Activated naive CD4-positive, alpha-beta T cell treated with anti-CD3 and anti-CD28 coated beads, Interleukin-2, amount 50 U/mL, for 24 hours (primary cell): ENCODE results near the gene ZNF630.
"Not testable (repeated sequence)": the region's sequence is repeated elsewhere in the genome, so short reads cannot be mapped to it uniquely, and the experiment has no call there.

Experiments used
- H3K27ac Mint-ChIP-seq: one replicate; pipeline ENCODE4 v1.8.0; 2021; ENCODE audit warnings: mild to moderate bottlenecking, mixed read lengths
- H3K27me3 Mint-ChIP-seq: one replicate; pipeline ENCODE4 v1.8.0; 2021; ENCODE audit warnings: mixed read lengths
- H3K36me3 Mint-ChIP-seq: one replicate; pipeline ENCODE4 v1.8.0; 2021; ENCODE audit warnings: mixed read lengths
- H3K4me1 Mint-ChIP-seq: one replicate; pipeline ENCODE4 v1.8.0; 2021; ENCODE audit warnings: mixed read lengths
- H3K4me3 Mint-ChIP-seq: one replicate; pipeline ENCODE4 v1.8.0; 2021; ENCODE audit warnings: mild to moderate bottlenecking, mixed read lengths
- H3K9me3 Mint-ChIP-seq: one replicate; pipeline ENCODE4 v1.8.0; 2021; ENCODE audit warnings: mixed read lengths

The ZNF630 gene

GRCh38 chrX:48071064-48071985, at the start of gene ZNF630:
Gene ZNF630, minus strand, starts transcription at chrX:48071640. Its CDS starts 4,754 bp downstream, at chrX:48066886.
- H3K27me3 Mint-ChIP-seq = no peaks in the 10 kb centered on the region
- H3K27ac Mint-ChIP-seq = peak within 1 kb of the TSS; percentile 92
- no peaks in the 10 kb centered on the region for H3K36me3 Mint-ChIP-seq
- no peaks in the 10 kb centered on the region for H3K9me3 Mint-ChIP-seq
- H3K4me1 Mint-ChIP-seq = peaks cover 15% of the 10 kb centered on the region
- peak within 1 kb of the TSS; percentile 90 for H3K4me3 Mint-ChIP-seq

- H3K27me3 Mint-ChIP-seq = no peaks in the 10 kb centered on the region
- H3K4me3 Mint-ChIP-seq = no peak overlapping the region
- no peaks in the 10 kb centered on the region for H3K36me3 Mint-ChIP-seq
- H3K27ac Mint-ChIP-seq = no peak overlapping the region
- H3K9me3 Mint-ChIP-seq = no peaks in the 10 kb centered on the region
- no peaks in the 10 kb centered on the region for H3K4me1 Mint-ChIP-seq
Measured at GRCh38 chrX:48107717-48108116, 36.3 kb upstream of the ZNF630 start.

GRCh38 chrX:48102874-48103374, 31.5 kb upstream of the ZNF630 start:
- H3K4me1 Mint-ChIP-seq = no peaks in the 10 kb centered on the region
- H3K27ac Mint-ChIP-seq = no peak overlapping the region
- H3K9me3 Mint-ChIP-seq = no peaks in the 10 kb centered on the region
- no peak overlapping the region for H3K4me3 Mint-ChIP-seq
- no peaks in the 10 kb centered on the region for H3K27me3 Mint-ChIP-seq
- H3K36me3 Mint-ChIP-seq = no peaks in the 10 kb centered on the region

- Mint-ChIP-seq H3K9me3 (no peaks in the 10 kb centered on the region), H3K27me3 (no peaks in the 10 kb centered on the region), H3K27ac (no peak overlapping the region), H3K4me1 (no peaks in the 10 kb centered on the region), H3K36me3 (no peaks in the 10 kb centered on the region), H3K4me3 (no peak overlapping the region)
Measured at GRCh38 chrX:48101443-48101842, 30.0 kb upstream of the ZNF630 start.

- H3K27me3 Mint-ChIP-seq, H3K4me3 Mint-ChIP-seq, H3K4me1 Mint-ChIP-seq, H3K27ac Mint-ChIP-seq, H3K9me3 Mint-ChIP-seq, H3K36me3 Mint-ChIP-seq: not testable (repeated sequence)
Measured at GRCh38 chrX:48092558-48092957, 21.1 kb upstream of the ZNF630 start.

GRCh38 chrX:48090123-48090522, 18.7 kb upstream of the ZNF630 start:
- Mint-ChIP-seq H3K9me3 (no peaks in the 10 kb centered on the region), H3K4me1 (no peaks in the 10 kb centered on the region), H3K27me3 (no peaks in the 10 kb centered on the region), H3K4me3 (no peak overlapping the region), H3K27ac (no peak overlapping the region), H3K36me3 (no peaks in the 10 kb centered on the region)

- H3K9me3 Mint-ChIP-seq = no peaks in the 10 kb centered on the region
- H3K27me3 Mint-ChIP-seq = no peaks in the 10 kb centered on the region
- no peaks in the 10 kb centered on the region for H3K36me3 Mint-ChIP-seq
- H3K27ac Mint-ChIP-seq = no peak overlapping the region
- no peak overlapping the region for H3K4me3 Mint-ChIP-seq
- H3K4me1 Mint-ChIP-seq = no peaks in the 10 kb centered on the region
Measured at GRCh38 chrX:48086082-48086481, 14.6 kb upstream of the ZNF630 start.

- Mint-ChIP-seq H3K27ac (no peak overlapping the region), H3K9me3 (no peaks in the 10 kb centered on the region), H3K4me3 (no peak overlapping the region), H3K36me3 (no peaks in the 10 kb centered on the region), H3K4me1 (no peaks in the 10 kb centered on the region), H3K27me3 (no peaks in the 10 kb centered on the region)
Measured at GRCh38 chrX:48083706-48084105, 12.3 kb upstream of the ZNF630 start.

GRCh38 chrX:48083212-48083611, 11.8 kb upstream of the ZNF630 start:
- no peaks in the 10 kb centered on the region for H3K9me3 Mint-ChIP-seq
- no peak overlapping the region for H3K27ac Mint-ChIP-seq
- H3K36me3 Mint-ChIP-seq = no peaks in the 10 kb centered on the region
- no peaks in the 10 kb centered on the region for H3K4me1 Mint-ChIP-seq
- H3K4me3 Mint-ChIP-seq = no peak overlapping the region
- H3K27me3 Mint-ChIP-seq = no peaks in the 10 kb centered on the region

GRCh38 chrX:48076343-48076742, 4.9 kb upstream of the ZNF630 start:
- Mint-ChIP-seq H3K36me3 (no peaks in the 10 kb centered on the region), H3K27me3 (no peaks in the 10 kb centered on the region), H3K4me3 (no peak overlapping the region), H3K27ac (no peak overlapping the region), H3K4me1 (peaks cover 2% of the 10 kb centered on the region), H3K9me3 (no peaks in the 10 kb centered on the region)

GRCh38 chrX:48071986-48072605, 656 bp upstream of the ZNF630 start:
- peaks cover 15% of the 10 kb centered on the region for H3K4me1 Mint-ChIP-seq
- H3K27ac Mint-ChIP-seq = peak overlapping the region; percentile 92
- no peaks in the 10 kb centered on the region for H3K9me3 Mint-ChIP-seq
- H3K27me3 Mint-ChIP-seq = no peaks in the 10 kb centered on the region
- H3K4me3 Mint-ChIP-seq = peak overlapping the region; percentile 90
- H3K36me3 Mint-ChIP-seq = no peaks in the 10 kb centered on the region

- Mint-ChIP-seq H3K36me3 (peaks cover under 1% of the 10 kb centered on the region), H3K4me3 (no peak overlapping the region), H3K9me3 (no peaks in the 10 kb centered on the region), H3K27ac (no peak overlapping the region), H3K4me1 (peaks cover 15% of the 10 kb centered on the region), H3K27me3 (no peaks in the 10 kb centered on the region)
Measured at GRCh38 chrX:48068096-48068887, 3.1 kb downstream of the ZNF630 start.

- Mint-ChIP-seq H3K4me1 (peaks cover 4% of the 10 kb centered on the region), H3K4me3 (no peak overlapping the region), H3K9me3 (no peaks in the 10 kb centered on the region), H3K27me3 (no peaks in the 10 kb centered on the region), H3K36me3 (peaks cover 20% of the 10 kb centered on the region), H3K27ac (no peak overlapping the region)
Measured at GRCh38 chrX:48064261-48064660, 7.2 kb downstream of the ZNF630 start.

- no peak overlapping the region for H3K27ac Mint-ChIP-seq
- no peaks in the 10 kb centered on the region for H3K4me1 Mint-ChIP-seq
- H3K27me3 Mint-ChIP-seq = no peaks in the 10 kb centered on the region
- no peak overlapping the region for H3K4me3 Mint-ChIP-seq
- H3K9me3 Mint-ChIP-seq = no peaks in the 10 kb centered on the region
- H3K36me3 Mint-ChIP-seq = peaks cover 31% of the 10 kb centered on the region
Measured at GRCh38 chrX:48059296-48059639, 12.2 kb downstream of the ZNF630 start.

GRCh38 chrX:48058621-48059295, 12.7 kb downstream of the ZNF630 start:
- no peak overlapping the region for H3K27ac Mint-ChIP-seq
- no peaks in the 10 kb centered on the region for H3K27me3 Mint-ChIP-seq
- no peaks in the 10 kb centered on the region for H3K4me1 Mint-ChIP-seq
- no peak overlapping the region for H3K4me3 Mint-ChIP-seq
- H3K9me3 Mint-ChIP-seq = no peaks in the 10 kb centered on the region
- H3K36me3 Mint-ChIP-seq = peaks cover 31% of the 10 kb centered on the region
